Measurements from ENCODE around the gene RASL12. TPM values are rescaled to one million over a fixed set of nuclear protein-coding genes. Genes with fewer than 3 reads are reported as not detected.

The RASL12 gene
- total and polyA plus RNA-seq, 12 donors = 1.3 to 9.2 (median 3.4) TPM

- Histone ChIP-seq H3K9me3 (replicated peaks in 1 of 3) (no peaks in the 10 kb centered on the region), H3K36me3 (replicated peaks in 1 of 2) (no peaks in the 10 kb centered on the region), H3K27me3 (peaks cover 24% of the 10 kb centered on the region), H3K27ac (no peak overlapping the region), H3K4me3 (no peak overlapping the region), H3K4me1 (replicated peaks in 1 of 2) (peaks cover 0 to 4% of the 10 kb centered on the region in 2 donors)
- no peak for TF ChIP-seq POLR2A (IDR thresholded peaks at IDR 0.05)
- TF ChIP-seq CTCF (IDR thresholded peaks at IDR 0.05) = no peak
- no peak for DNase-seq
- intact Hi-C loops (cut with DNase I) = no loop called here
- 61 to 74% (median 73%) methylated on average over 6 of the region's 6 CpGs for WGBS, 4 donors
These were observed 13.5 kb upstream of the RASL12 start for GRCh38 chr15:65081270-65081669.

- H3K9me3 ChIP-seq (replicated peaks in 1 of 3) = no peaks in the 10 kb centered on the region
- WGBS, 4 donors = 90 to 100% (median 91%) methylated on average over 1 to 5 of the region's 5 CpGs; no CpG with 5 or more reads in 1 of the 4 donors
- no peak for TF ChIP-seq CTCF (IDR thresholded peaks at IDR 0.05)
- no peak for TF ChIP-seq POLR2A (IDR thresholded peaks at IDR 0.05)
- no peak overlapping the region for H3K4me3 ChIP-seq
- no peak for DNase-seq
- H3K27me3 ChIP-seq = peaks cover 24% of the 10 kb centered on the region
- H3K27ac ChIP-seq = no peak overlapping the region
- peaks cover 0 to 4% of the 10 kb centered on the region in 2 donors for H3K4me1 ChIP-seq (replicated peaks in 1 of 2)
- no peaks in the 10 kb centered on the region for H3K36me3 ChIP-seq (replicated peaks in 1 of 2)
- intact Hi-C loops (cut with DNase I) = no loop called here
These were observed 11.8 kb upstream of the RASL12 start for GRCh38 chr15:65079580-65079979.

- Histone ChIP-seq H3K27ac (no peak overlapping the region), H3K4me1 (replicated peaks in 1 of 2) (peaks cover 0 to 4% of the 10 kb centered on the region in 2 donors), H3K27me3 (peaks cover 24% of the 10 kb centered on the region), H3K36me3 (replicated peaks in 1 of 2) (no peaks in the 10 kb centered on the region), H3K9me3 (replicated peaks in 1 of 3) (no peaks in the 10 kb centered on the region), H3K4me3 (no peak overlapping the region)
- TF ChIP-seq CTCF (IDR thresholded peaks at IDR 0.05) = peak; percentile 27 to 63 (median 48)
- no peak for TF ChIP-seq POLR2A (IDR thresholded peaks at IDR 0.05)
- peak; percentile 47 to 80 (median 64) for DNase-seq
- intact Hi-C loops (cut with DNase I) = no loop called here
- 18 to 20% (median 18%) methylated on average over 8 to 24 of the region's 24 CpGs; no CpG with 5 or more reads in 1 of the 4 donors for WGBS, 4 donors
These were observed 10.2 kb upstream of the RASL12 start for GRCh38 chr15:65077981-65078352.

- peaks cover 0 to 1% of the 10 kb centered on the region in 2 donors for H3K4me1 ChIP-seq (replicated peaks in 1 of 2)
- no peak overlapping the region for H3K4me3 ChIP-seq
- H3K9me3 ChIP-seq (replicated peaks in 1 of 3) = no peaks in the 10 kb centered on the region
- H3K36me3 ChIP-seq (replicated peaks in 1 of 2) = no peaks in the 10 kb centered on the region
- no peak for TF ChIP-seq POLR2A (IDR thresholded peaks at IDR 0.05)
- intact Hi-C loops (cut with DNase I) = no loop called here
- H3K27me3 ChIP-seq = peaks cover 23% of the 10 kb centered on the region
- 48 to 80% (median 56%) methylated on average over 1 to 85 of the region's 85 CpGs for WGBS, 4 donors
- DNase-seq = no peak
- H3K27ac ChIP-seq = no peak overlapping the region
These were observed 9.6 kb upstream of the RASL12 start for GRCh38 chr15:65077291-65077980.
